DOHH2 (cell line): Measurements from ENCODE around the gene UNC5C.

ENCODE experiments used
- EZH2phosphoT487 ChIP-seq: fragments of 200-600 bp; sonication (generic); IDR thresholded peaks from 2 replicates; pipeline ENCODE4 v1.6.1; 2017; ENCODE audit warnings: borderline replicate concordance, mild to moderate bottlenecking, antibody characterized with exemption, low read length, moderate library complexity, mixed read lengths
- TF ChIP-seq, protein P1 (sequence below): fragments of 200-600 bp; sonication (generic); IDR thresholded peaks from one replicate; pipeline ENCODE4 v1.5.1; 2014; ENCODE audit warnings: antibody characterized with exemption, mild to moderate bottlenecking, low read depth, low read length; ENCODE audit not compliant: poor library complexity, severe bottlenecking

DNA sequence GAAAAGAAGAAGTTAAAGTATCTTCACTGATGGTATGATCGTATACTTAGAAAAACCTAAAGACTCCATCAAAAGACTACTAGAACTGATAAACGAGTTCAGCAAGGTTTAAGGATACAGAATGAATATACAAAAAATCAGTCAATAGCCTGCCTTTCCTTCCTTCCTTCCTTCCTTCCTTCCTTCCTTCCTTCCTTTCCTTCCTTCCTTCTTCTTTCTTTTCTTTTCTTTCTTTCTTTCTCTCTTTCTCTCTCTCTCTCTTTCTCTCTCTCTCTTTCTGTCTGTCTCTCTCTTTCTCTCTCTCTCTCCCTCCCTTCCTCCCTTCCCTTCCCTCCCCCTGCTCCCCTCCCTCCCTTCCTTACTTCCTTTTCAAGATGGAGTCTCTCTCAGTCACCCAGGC is 428.3 kb downstream of the UNC5C start:
- TF ChIP-seq, protein P1, sequence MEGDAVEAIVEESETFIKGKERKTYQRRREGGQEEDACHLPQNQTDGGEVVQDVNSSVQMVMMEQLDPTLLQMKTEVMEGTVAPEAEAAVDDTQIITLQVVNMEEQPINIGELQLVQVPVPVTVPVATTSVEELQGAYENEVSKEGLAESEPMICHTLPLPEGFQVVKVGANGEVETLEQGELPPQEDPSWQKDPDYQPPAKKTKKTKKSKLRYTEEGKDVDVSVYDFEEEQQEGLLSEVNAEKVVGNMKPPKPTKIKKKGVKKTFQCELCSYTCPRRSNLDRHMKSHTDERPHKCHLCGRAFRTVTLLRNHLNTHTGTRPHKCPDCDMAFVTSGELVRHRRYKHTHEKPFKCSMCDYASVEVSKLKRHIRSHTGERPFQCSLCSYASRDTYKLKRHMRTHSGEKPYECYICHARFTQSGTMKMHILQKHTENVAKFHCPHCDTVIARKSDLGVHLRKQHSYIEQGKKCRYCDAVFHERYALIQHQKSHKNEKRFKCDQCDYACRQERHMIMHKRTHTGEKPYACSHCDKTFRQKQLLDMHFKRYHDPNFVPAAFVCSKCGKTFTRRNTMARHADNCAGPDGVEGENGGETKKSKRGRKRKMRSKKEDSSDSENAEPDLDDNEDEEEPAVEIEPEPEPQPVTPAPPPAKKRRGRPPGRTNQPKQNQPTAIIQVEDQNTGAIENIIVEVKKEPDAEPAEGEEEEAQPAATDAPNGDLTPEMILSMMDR, result no peak
- no peak for TF ChIP-seq EZH2phosphoT487
